Measurements from ENCODE around the gene SPON1. TPM values are rescaled to one million over a fixed set of nuclear protein-coding genes. Genes with fewer than 3 reads are reported as not detected.
A peak's percentile ranks its signal among the peaks of the same experiment; 100 is the strongest.
"Not testable (repeated sequence)": the region's sequence is repeated elsewhere in the genome, so short reads cannot be mapped to it uniquely, and the experiment has no call there.

Gene SPON1
- total RNA-seq, 1 experiment from 2014 or later, result not detected

- peak overlapping the region; percentile 18; the same call in 1 of the 2 replicates for H3K4me2 ChIP-seq (ENCODE audit: low read length)
- ATAC-seq, result peak; percentile 72
These were observed 33.8 kb upstream of the SPON1 start for GRCh38 chr11:13928566-13929251.

GRCh38 chr11:13929395-13929891 is 33.1 kb upstream of the SPON1 start:
- no peaks in the 10 kb centered on the region for H3K36me3 ChIP-seq (ENCODE audit: low read depth, low read length)
- DNase-seq (no peak), ATAC-seq (no peak)
- H3K27ac ChIP-seq (ENCODE audit: low read length), result no peak overlapping the region
- H3K27me3 ChIP-seq (ENCODE audit: low read length), result no peaks in the 10 kb centered on the region
- CTCF ChIA-PET, result no interaction called here
- H3K9me2 ChIP-seq (replicated peaks; ENCODE audit: low read length), result no peaks in the 10 kb centered on the region
- H3K4me2 ChIP-seq (ENCODE audit: low read length), result no peak overlapping the region
- H4K20me1 ChIP-seq (ENCODE audit: low read length), result no peaks in the 10 kb centered on the region
- H2AFZ ChIP-seq (ENCODE audit: low read length), result no peak overlapping the region
- no peak for TF ChIP-seq CTCF (conservative IDR thresholded peaks at IDR 0.05; ENCODE audit: low read depth, low read length)
- TF ChIP-seq EZH2phosphoT487 (IDR thresholded peaks at IDR 0.05; ENCODE audit: borderline replicate concordance, low read length), result no peak
- TF ChIP-seq EZH2 (IDR thresholded peaks at IDR 0.05; ENCODE audit: low read length, unreplicated experiment), result no peak
- no peaks in the 10 kb centered on the region for H3F3A ChIP-seq (ENCODE audit: low read length, unreplicated experiment)
- H3K9me3 ChIP-seq (ENCODE audit: low read length), result no peaks in the 10 kb centered on the region
- intact Hi-C loops (cut with micrococcal nuclease), result no loop called here
- no TSS peak for BruUV-seq (replicated peaks)
- POLR2A ChIA-PET (ENCODE audit: unreplicated experiment), result no interaction called here
- no peak overlapping the region for H3K9ac ChIP-seq (ENCODE audit: low read length)
- peaks cover 21% of the 10 kb centered on the region for H3K4me1 ChIP-seq (ENCODE audit: insufficient read depth, low read length)
- no peaks in the 10 kb centered on the region for H3K79me2 ChIP-seq (ENCODE audit: low read length)
- no peak overlapping the region for H3K4me3 ChIP-seq (ENCODE audit: low read length)

More at GRCh38 chr11:13928566-13929251, 33.8 kb upstream of the SPON1 start:
- no peak for TF ChIP-seq EZH2 (IDR thresholded peaks at IDR 0.05; ENCODE audit: low read length, unreplicated experiment)
- TF ChIP-seq EZH2phosphoT487 (IDR thresholded peaks at IDR 0.05; ENCODE audit: borderline replicate concordance, low read length), result no peak
- TF ChIP-seq CTCF (conservative IDR thresholded peaks at IDR 0.05; ENCODE audit: low read depth, low read length), result no peak
- peaks cover 29% of the 10 kb centered on the region for H3K4me1 ChIP-seq (ENCODE audit: insufficient read depth, low read length)
- H3K27ac ChIP-seq (ENCODE audit: low read length), result no peak overlapping the region
- H4K20me1 ChIP-seq (ENCODE audit: low read length), result no peaks in the 10 kb centered on the region
- peak; percentile 63 for DNase-seq
- H2AFZ ChIP-seq (ENCODE audit: low read length), result no peak overlapping the region
- intact Hi-C loops (cut with micrococcal nuclease), result no loop called here
- no peaks in the 10 kb centered on the region for H3F3A ChIP-seq (ENCODE audit: low read length, unreplicated experiment)
- H3K9ac ChIP-seq (ENCODE audit: low read length), result no peak overlapping the region
- CTCF ChIA-PET, result no interaction called here
- no peaks in the 10 kb centered on the region for H3K9me3 ChIP-seq (ENCODE audit: low read length)
- no peaks in the 10 kb centered on the region for H3K79me2 ChIP-seq (ENCODE audit: low read length)
- H3K4me3 ChIP-seq (ENCODE audit: low read length), result no peak overlapping the region
- H3K36me3 ChIP-seq (ENCODE audit: low read depth, low read length), result no peaks in the 10 kb centered on the region
- H3K9me2 ChIP-seq (replicated peaks; ENCODE audit: low read length), result no peaks in the 10 kb centered on the region
- POLR2A ChIA-PET (ENCODE audit: unreplicated experiment), result no interaction called here
- no TSS peak for BruUV-seq (replicated peaks)
- H3K27me3 ChIP-seq (ENCODE audit: low read length), result no peaks in the 10 kb centered on the region

GRCh38 chr11:13931356-13931755 is 31.2 kb upstream of the SPON1 start:
- H3K9ac ChIP-seq (ENCODE audit: low read length), result no peak overlapping the region
- peaks cover 13% of the 10 kb centered on the region for H3K4me1 ChIP-seq (ENCODE audit: insufficient read depth, low read length)
- POLR2A ChIA-PET (ENCODE audit: unreplicated experiment), result no interaction called here
- no peaks in the 10 kb centered on the region for H3K79me2 ChIP-seq (ENCODE audit: low read length)
- intact Hi-C loops (cut with micrococcal nuclease), result no loop called here
- H3K9me3 ChIP-seq (ENCODE audit: low read length), result no peaks in the 10 kb centered on the region
- ATAC-seq, result no peak
- no peak for TF ChIP-seq CTCF (conservative IDR thresholded peaks at IDR 0.05; ENCODE audit: low read depth, low read length)
- no peak for TF ChIP-seq EZH2 (IDR thresholded peaks at IDR 0.05; ENCODE audit: low read length, unreplicated experiment)
- TF ChIP-seq EZH2phosphoT487 (IDR thresholded peaks at IDR 0.05; ENCODE audit: borderline replicate concordance, low read length), result no peak
- H3K9me2 ChIP-seq (replicated peaks; ENCODE audit: low read length), result no peaks in the 10 kb centered on the region
- no peaks in the 10 kb centered on the region for H3K36me3 ChIP-seq (ENCODE audit: low read depth, low read length)
- no peak overlapping the region for H2AFZ ChIP-seq (ENCODE audit: low read length)
- no peak overlapping the region for H3K4me2 ChIP-seq (ENCODE audit: low read length)
- H3K27ac ChIP-seq (ENCODE audit: low read length), result no peak overlapping the region
- no peak overlapping the region for H3K4me3 ChIP-seq (ENCODE audit: low read length)
- no peaks in the 10 kb centered on the region for H4K20me1 ChIP-seq (ENCODE audit: low read length)
- no peaks in the 10 kb centered on the region for H3F3A ChIP-seq (ENCODE audit: low read length, unreplicated experiment)
- no peak for DNase-seq
- BruUV-seq (replicated peaks), result no TSS peak
- no peaks in the 10 kb centered on the region for H3K27me3 ChIP-seq (ENCODE audit: low read length)
- CTCF ChIA-PET, result no interaction called here

- H3K4me3 ChIP-seq (ENCODE audit: low read length); DNase-seq; H3K27me3 ChIP-seq (ENCODE audit: low read length); POLR2A ChIA-PET (ENCODE audit: unreplicated experiment); H3K36me3 ChIP-seq (ENCODE audit: low read depth, low read length); BruUV-seq (replicated peaks); ATAC-seq; CTCF ChIA-PET; H3K9me2 ChIP-seq (replicated peaks; ENCODE audit: low read length); H3F3A ChIP-seq (ENCODE audit: low read length, unreplicated experiment); H2AFZ ChIP-seq (ENCODE audit: low read length); H3K9me3 ChIP-seq (ENCODE audit: low read length); H3K79me2 ChIP-seq (ENCODE audit: low read length); intact Hi-C loops (cut with micrococcal nuclease); H4K20me1 ChIP-seq (ENCODE audit: low read length); H3K9ac ChIP-seq (ENCODE audit: low read length); H3K27ac ChIP-seq (ENCODE audit: low read length); H3K4me2 ChIP-seq (ENCODE audit: low read length): not testable (repeated sequence)
- peaks cover 19% of the 10 kb centered on the region for H3K4me1 ChIP-seq (ENCODE audit: insufficient read depth, low read length)
These were observed 25.4 kb upstream of the SPON1 start for GRCh38 chr11:13937154-13937553.
